Prostate gland (tissue), 2 donors: ENCODE measurements around the gene BCL7B.

Experiments
- CTCF ChIP-seq, 4 experiments: fragments of 200-600 bp in 2 of 4; fragments of 450-650 bp in 2 of 4; sonication (generic) in 2 of 4; IDR thresholded peaks; 1 replicate in 3 of 4; 2 replicates in 1 of 4; pipeline ENCODE4 v1.5.1; 2016 to 2019; ENCODE audit warnings: antibody characterized with exemption in 4 of 4, mild to moderate bottlenecking in 2 of 4, moderate library complexity in 2 of 4
- POLR2A ChIP-seq: fragments of 450-650 bp; IDR thresholded peaks from one replicate; pipeline ENCODE4 v1.6.1; 2016; ENCODE audit warnings: antibody characterized with exemption, mild to moderate bottlenecking
- POLR2AphosphoS5 ChIP-seq: sonication (generic); formaldehyde crosslinking; IDR thresholded peaks from one replicate; pipeline ENCODE4 v1.6.1; 2017; ENCODE audit warnings: antibody characterized with exemption

GRCh38 chr7:73487486-73487885, 70.0 kb downstream of the BCL7B start:
- TF ChIP-seq POLR2AphosphoS5 (no peak), CTCF (IDR thresholded peaks at IDR 0.05) (no peak), POLR2A (no peak)
